K562 (cell line): Measurements from ENCODE around the gene EOLA1. TPM values are rescaled to one million over a fixed set of nuclear protein-coding genes. Genes with fewer than 3 reads are reported as not detected.

ENCODE experiments used
- AFF1 ChIP-seq, 2 experiments: fragments of 450-650 bp; IDR thresholded peaks; 2 replicates each; pipeline ENCODE4 v1.6.1; 2018; ENCODE audit warnings: mild to moderate bottlenecking in 2 of 2, low read depth in 1 of 2; ENCODE audit not compliant: partially characterized antibody in 2 of 2
- ATF1 ChIP-seq, 2 experiments: fragments of 450-650 bp in 1 of 2; IDR thresholded peaks; 2 replicates each; pipeline ENCODE4 v1.6.1; 2016; ENCODE audit warnings: missing compliant biosample characterization in 1 of 2, missing genetic modification characterization in 1 of 2
- CBX1 ChIP-seq: sonication (generic); IDR thresholded peaks from 2 replicates; pipeline ENCODE4 v1.6.1; 2016; ENCODE audit warnings: antibody characterized with exemption, low read depth, mild to moderate bottlenecking
- KDM5B ChIP-seq: fragments of 200-600 bp; sonication (generic); IDR thresholded peaks from 2 replicates; pipeline ENCODE4 v1.6.1; 2012; ENCODE audit warnings: low read depth, mild to moderate bottlenecking, moderate library complexity, low read length, control low read depth, inconsistent platforms; ENCODE audit not compliant: insufficient replicate concordance
- MEIS2 ChIP-seq: fragments of 450-650 bp; IDR thresholded peaks from 2 replicates; pipeline ENCODE4 v1.6.1; 2014; ENCODE audit warnings: mild to moderate bottlenecking; ENCODE audit not compliant: partially characterized antibody
- MLLT1 ChIP-seq, 2 experiments: fragments of 450-650 bp; IDR thresholded peaks; 2 replicates each; pipeline ENCODE4 v1.6.1; 2016
- MTA3 ChIP-seq: fragments of 450-650 bp; formaldehyde crosslinking; IDR thresholded peaks from 2 replicates; pipeline ENCODE4 v1.6.1; 2017; ENCODE audit warnings: mild to moderate bottlenecking, borderline replicate concordance
- POLR2A ChIP-seq: fragments of 450-650 bp; conservative IDR thresholded peaks from 2 replicates; pipeline ENCODE4 v1.6.1; 2016
- RB1 ChIP-seq: fragments of 450-650 bp; IDR thresholded peaks from 2 replicates; pipeline ENCODE4 v1.6.1; 2017; ENCODE audit warnings: low read depth, mild to moderate bottlenecking
- RBM39 ChIP-seq: fragments of 200-400 bp; formaldehyde crosslinking; optimal IDR thresholded peaks from 2 replicates; pipeline ENCODE3; 2018; ENCODE audit warnings: low read depth, low read length
- SP1 ChIP-seq: sonication (generic); formaldehyde crosslinking; IDR thresholded peaks from 2 replicates; pipeline ENCODE4 v1.8.1; 2022; ENCODE audit warnings: mild to moderate bottlenecking, missing genetic modification reagents
- TEAD1 ChIP-seq, 2 experiments: fragments of 450-650 bp in 1 of 2; sonication (generic) in 1 of 2; formaldehyde crosslinking; IDR thresholded peaks; 2 replicates each; pipeline versions ENCODE4 v1.4.0 to v1.8.0; 2020 to 2022; ENCODE audit warnings: mild to moderate bottlenecking in 2 of 2, missing genetic modification reagents in 1 of 2
- U2AF2 ChIP-seq: fragments of 200-400 bp; formaldehyde crosslinking; optimal IDR thresholded peaks from 2 replicates; pipeline ENCODE3; 2017; ENCODE audit warnings: low read depth, mild to moderate bottlenecking, low read length
- XRCC5 ChIP-seq: fragments of 200-400 bp; formaldehyde crosslinking; IDR thresholded peaks from 2 replicates; pipeline ENCODE4 v1.6.1; 2017; ENCODE audit warnings: low read depth, mild to moderate bottlenecking, low read length
- ZNF12 ChIP-seq: sonication (generic); formaldehyde crosslinking; IDR thresholded peaks from 2 replicates; pipeline ENCODE4 v1.4.0; 2020; ENCODE audit warnings: mild to moderate bottlenecking, missing genetic modification reagents
- ZNF124 ChIP-seq: sonication (generic); formaldehyde crosslinking; IDR thresholded peaks from 2 replicates; pipeline ENCODE4 v1.8.1; 2022; ENCODE audit warnings: missing genetic modification reagents
- ZNF384 ChIP-seq: IDR thresholded peaks from 2 replicates; pipeline ENCODE4 v1.6.1; 2012; ENCODE audit warnings: low read depth, low read length, improper control_type of control experiment
- ZNF512 ChIP-seq: IDR thresholded peaks from 2 replicates; pipeline ENCODE4 v1.6.1; 2016; ENCODE audit warnings: missing genetic modification characterization, missing compliant biosample characterization
- ZNF696 ChIP-seq: fragments of 250-450 bp; sonication (Bioruptor Pico); conservative IDR thresholded peaks from 2 replicates; pipeline ENCODE4 v1.4.0; 2020; ENCODE audit warnings: mild to moderate bottlenecking, moderate library complexity
- polyA plus RNA-seq, 8 experiments: library from polyadenylated mRNA; depleted of rRNA in 4 of 8; stranded (reverse) in 5 of 8; unstranded in 3 of 8; fragments of >200 nt; fragmentation: Nextera tagmentation in 2 of 8; fragmentation: Illumina TruSeq in 1 of 8; extraction: Ambion mirVana in 2 of 8; extraction: Trizol in 1 of 8; gene quantifications; 2 replicates each; pipeline versions ENCODE4 v1.2.1 to v1.2.3, GENCODE V29; 2011 to 2014; ENCODE audit warnings: inconsistent platforms in 1 of 8, missing spikeins in 1 of 8
- total RNA-seq, 7 experiments: library from RNA; depleted of rRNA in 6 of 7; stranded (reverse); fragments of >200 nt in 6 of 7; fragmentation: Illumina TruSeq in 2 of 7; extraction: Trizol in 2 of 7; gene quantifications; 2 replicates each; pipeline versions ENCODE4 v1.2.1 to v1.2.3, GENCODE V29; 2011 to 2021; ENCODE audit warnings: low replicate concordance in 1 of 7
- TF ChIP-seq, protein P1 (sequence below), 2 experiments: fragments of 450-650 bp; conservative IDR thresholded peaks; 2 replicates each; pipeline ENCODE4 v1.6.1; 2017; ENCODE audit warnings: mild to moderate bottlenecking in 2 of 2, moderate library complexity in 2 of 2

EOLA1 gene
- total and polyA plus RNA-seq, 9 of the 15 experiments (the other 6 are each of a cell fraction or from before 2014, with no cell fraction given): 6.3 to 32.9 (median 18.2) TPM

- TF ChIP-seq ZNF512 (tag): peak; percentile 93
- TF ChIP-seq KDM5B: peak; percentile 83
- peak; percentile 73 for TF ChIP-seq POLR2A
- TF ChIP-seq RB1: peak; percentile 60
- no peak for TF ChIP-seq ZNF696 (CRISPR knock-in tag)
- TF ChIP-seq U2AF2: no peak
- no peak for TF ChIP-seq CBX1
- no peak for TF ChIP-seq ZNF124 (CRISPR knock-in tag)
- TF ChIP-seq MTA3: no peak
- TF ChIP-seq MLLT1 (IDR thresholded peaks at IDR 0.05): 0 out of 4 replicates have a peak, but pooled peaks of 1 of the 2 experiments have one; percentile 10
- TF ChIP-seq, protein P1, sequence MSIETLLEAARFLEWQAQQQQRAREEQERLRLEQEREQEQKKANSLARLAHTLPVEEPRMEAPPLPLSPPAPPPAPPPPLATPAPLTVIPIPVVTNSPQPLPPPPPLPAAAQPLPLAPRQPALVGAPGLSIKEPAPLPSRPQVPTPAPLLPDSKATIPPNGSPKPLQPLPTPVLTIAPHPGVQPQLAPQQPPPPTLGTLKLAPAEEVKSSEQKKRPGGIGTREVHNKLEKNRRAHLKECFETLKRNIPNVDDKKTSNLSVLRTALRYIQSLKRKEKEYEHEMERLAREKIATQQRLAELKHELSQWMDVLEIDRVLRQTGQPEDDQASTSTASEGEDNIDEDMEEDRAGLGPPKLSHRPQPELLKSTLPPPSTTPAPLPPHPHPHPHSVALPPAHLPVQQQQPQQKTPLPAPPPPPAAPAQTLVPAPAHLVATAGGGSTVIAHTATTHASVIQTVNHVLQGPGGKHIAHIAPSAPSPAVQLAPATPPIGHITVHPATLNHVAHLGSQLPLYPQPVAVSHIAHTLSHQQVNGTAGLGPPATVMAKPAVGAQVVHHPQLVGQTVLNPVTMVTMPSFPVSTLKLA (conservative IDR thresholded peaks at IDR 0.05): peak in 1 of 2 experiments; percentile 32; a peak in 1 of 4 replicates
- TF ChIP-seq RBM39: no peak
- no peak for TF ChIP-seq XRCC5
- TF ChIP-seq SP1 (CRISPR knock-in tag): peak; percentile 17; the same call in 1 of the 2 replicates
- no peak for TF ChIP-seq MEIS2
- no peak for TF ChIP-seq TEAD1 (CRISPR knock-in tag; IDR thresholded peaks at IDR 0.05)
- no peak for TF ChIP-seq ZNF384
- TF ChIP-seq AFF1 (IDR thresholded peaks at IDR 0.05; ENCODE audit: low read depth in 1 of 2, partially characterized antibody in 2 of 2): no peak
- no peak for TF ChIP-seq ZNF12 (CRISPR knock-in tag)
- no peak for TF ChIP-seq ATF1 (CRISPR knock-in tag; IDR thresholded peaks at IDR 0.05)
- TF ChIP-seq ATF1 (tag; IDR thresholded peaks at IDR 0.05): peak; percentile 73
Measured at GRCh38 chrX:149504915-149505651, 35.7 kb upstream of the EOLA1 start, which contains the start of gene IDS (continued).
